GM12874 (cell line): ENCODE results near the gene KCNG4.

ENCODE experiments used
- CTCF ChIP-seq: IDR thresholded peaks from 2 replicates; pipeline ENCODE4 v1.5.1; 2011; ENCODE audit warnings: low read depth, mild to moderate bottlenecking, control low read depth, low read length, moderate library complexity; ENCODE audit not compliant: insufficient read depth

Gene KCNG4

GRCh38 chr16:84169765-84170310 is 70.0 kb downstream of the KCNG4 start:
- no peak for TF ChIP-seq CTCF
